ENCODE results near the gene MUC13.

The MUC13 gene

GRCh38 chr3:124878561-124879336, 55.8 kb downstream of the MUC13 start:
- TF ChIP-seq GABPA (IDR thresholded peaks at IDR 0.05; ENCODE audit: low read depth): no peak
- no peak for TF ChIP-seq SPI1 (IDR thresholded peaks at IDR 0.05; ENCODE audit: borderline replicate concordance, low read depth)
- TF ChIP-seq REST (IDR thresholded peaks at IDR 0.05; ENCODE audit: insufficient replicate concordance, low read depth): no peak
- no peak for TF ChIP-seq CTCF (IDR thresholded peaks at IDR 0.05; ENCODE audit: insufficient read depth, low read length)
- TF ChIP-seq POLR2AphosphoS5 (IDR thresholded peaks at IDR 0.05; ENCODE audit: low read depth): no peak
- Histone ChIP-seq H3K4me3 (replicated peaks; ENCODE audit: insufficient read depth, low read length) (no peak overlapping the region), H3K27ac (replicated peaks) (no peak overlapping the region), H3K27me3 (ENCODE audit: insufficient read depth, poor library complexity, severe bottlenecking) (peaks cover 23% of the 10 kb centered on the region)
- no peak for DNase-seq (ENCODE audit: low read depth in 1 of 2, low spot score in 1 of 2)

- Histone ChIP-seq H3K27me3 (ENCODE audit: insufficient read depth, poor library complexity, severe bottlenecking) (peaks cover 12% of the 10 kb centered on the region), H3K4me3 (replicated peaks; ENCODE audit: insufficient read depth, low read length) (no peak overlapping the region), H3K27ac (replicated peaks) (no peak overlapping the region)
- DNase-seq (ENCODE audit: low read depth in 1 of 2, low spot score in 1 of 2): no peak
- no peak for TF ChIP-seq CTCF (IDR thresholded peaks at IDR 0.05; ENCODE audit: insufficient read depth, low read length)
- no peak for TF ChIP-seq SPI1 (IDR thresholded peaks at IDR 0.05; ENCODE audit: borderline replicate concordance, low read depth)
- TF ChIP-seq GABPA (IDR thresholded peaks at IDR 0.05; ENCODE audit: low read depth): no peak
- no peak for TF ChIP-seq REST (IDR thresholded peaks at IDR 0.05; ENCODE audit: insufficient replicate concordance, low read depth)
- TF ChIP-seq POLR2AphosphoS5 (IDR thresholded peaks at IDR 0.05; ENCODE audit: low read depth): no peak
Observed at GRCh38 chr3:124877674-124878073, 56.9 kb downstream of the MUC13 start.

GRCh38 chr3:124876401-124876878, 58.1 kb downstream of the MUC13 start:
- Histone ChIP-seq H3K27me3 (ENCODE audit: insufficient read depth, poor library complexity, severe bottlenecking) (peaks cover 11% of the 10 kb centered on the region), H3K27ac (replicated peaks) (no peak overlapping the region), H3K4me3 (replicated peaks; ENCODE audit: insufficient read depth, low read length) (no peak overlapping the region)
- DNase-seq (ENCODE audit: low read depth in 1 of 2, low spot score in 1 of 2): no peak
- TF ChIP-seq REST (IDR thresholded peaks at IDR 0.05; ENCODE audit: insufficient replicate concordance, low read depth) (no peak), GABPA (IDR thresholded peaks at IDR 0.05; ENCODE audit: low read depth) (no peak), CTCF (IDR thresholded peaks at IDR 0.05; ENCODE audit: insufficient read depth, low read length) (no peak), SPI1 (IDR thresholded peaks at IDR 0.05; ENCODE audit: borderline replicate concordance, low read depth) (no peak), POLR2AphosphoS5 (IDR thresholded peaks at IDR 0.05; ENCODE audit: low read depth) (no peak)

Data from HL-60 (cell line).